ENCODE results near the gene LHFPL6.

LHFPL6 gene

GRCh38 chr13:39401756-39402155 is 201.2 kb downstream of the LHFPL6 start:
- Mint-ChIP-seq H3K36me3 (ENCODE audit: low read depth) (no peaks in the 10 kb centered on the region), H3K4me1 (ENCODE audit: low read depth) (no peaks in the 10 kb centered on the region)

DNA sequence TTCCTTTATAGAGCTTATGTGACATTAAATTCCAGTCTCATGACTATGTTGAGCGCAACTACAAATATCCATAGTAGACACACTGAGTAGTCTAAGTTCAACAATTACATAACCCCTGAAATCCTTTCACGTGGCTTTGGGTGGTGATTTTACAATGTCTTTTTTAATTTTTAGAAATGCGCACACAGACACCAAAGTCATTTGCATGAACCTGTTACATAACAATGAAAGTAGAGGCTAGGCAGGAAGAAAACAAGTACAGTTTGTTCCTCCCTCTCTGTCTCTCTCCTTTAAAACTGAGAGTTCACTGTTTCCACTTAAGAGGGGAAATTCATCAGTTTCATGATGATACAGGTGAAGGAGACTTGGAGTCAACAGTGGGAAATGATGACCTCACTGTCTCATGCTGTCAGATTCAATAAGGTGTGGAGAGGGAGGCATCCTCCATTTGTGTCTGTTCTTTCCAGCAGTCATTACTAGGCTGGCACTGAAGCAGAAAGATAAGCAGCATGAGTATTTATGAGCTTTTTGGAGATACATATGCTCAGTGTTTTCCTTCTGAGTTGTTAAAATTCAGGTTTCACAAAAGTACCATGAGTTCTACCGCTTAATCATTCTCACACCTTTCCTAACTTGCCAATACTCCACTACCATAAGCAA is 201.8 kb downstream of the LHFPL6 start:
- Mint-ChIP-seq H3K4me1 (ENCODE audit: low read depth) (no peaks in the 10 kb centered on the region), H3K27me3 (peaks cover 9% of the 10 kb centered on the region), H3K4me3 (no peak overlapping the region), H3K27ac (no peak overlapping the region), H3K36me3 (ENCODE audit: low read depth) (no peaks in the 10 kb centered on the region), H3K9me3 (no peaks in the 10 kb centered on the region)

More at GRCh38 chr13:39401756-39402155, 201.2 kb downstream of the LHFPL6 start:
- no peak overlapping the region for H3K4me3 Mint-ChIP-seq
- H3K27ac Mint-ChIP-seq, result no peak overlapping the region
- peaks cover 9% of the 10 kb centered on the region for H3K27me3 Mint-ChIP-seq
- no peaks in the 10 kb centered on the region for H3K9me3 Mint-ChIP-seq

GRCh38 chr13:39399102-39399501 is 203.9 kb downstream of the LHFPL6 start:
- Mint-ChIP-seq H3K27me3 (peaks cover 4% of the 10 kb centered on the region), H3K36me3 (ENCODE audit: low read depth) (no peaks in the 10 kb centered on the region), H3K9me3 (no peaks in the 10 kb centered on the region), H3K4me1 (ENCODE audit: low read depth) (no peaks in the 10 kb centered on the region), H3K4me3 (no peak overlapping the region), H3K27ac (no peak overlapping the region)

DNA sequence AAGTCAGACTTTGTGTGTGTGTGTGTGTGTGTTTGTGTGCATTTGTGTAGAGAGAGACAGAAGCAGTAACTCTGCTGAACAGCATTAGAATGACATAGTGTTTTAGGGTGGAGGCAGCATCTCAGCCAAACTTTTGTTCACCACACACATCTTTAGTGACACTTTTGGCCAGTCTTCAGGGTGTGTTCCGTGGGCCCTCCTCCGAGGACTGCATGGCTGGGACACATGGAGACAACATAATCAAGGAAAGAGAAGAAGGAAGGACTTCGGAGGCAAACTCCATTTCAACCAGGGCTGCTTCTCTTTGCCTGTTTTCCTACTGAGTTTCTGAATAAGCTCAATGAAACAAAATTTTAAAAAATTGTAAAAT is 205.1 kb downstream of the LHFPL6 start:
- Mint-ChIP-seq H3K4me3 (no peak overlapping the region), H3K4me1 (ENCODE audit: low read depth) (no peaks in the 10 kb centered on the region), H3K27ac (no peak overlapping the region), H3K27me3 (peaks cover 4% of the 10 kb centered on the region), H3K9me3 (no peaks in the 10 kb centered on the region), H3K36me3 (ENCODE audit: low read depth) (no peaks in the 10 kb centered on the region)

DNA sequence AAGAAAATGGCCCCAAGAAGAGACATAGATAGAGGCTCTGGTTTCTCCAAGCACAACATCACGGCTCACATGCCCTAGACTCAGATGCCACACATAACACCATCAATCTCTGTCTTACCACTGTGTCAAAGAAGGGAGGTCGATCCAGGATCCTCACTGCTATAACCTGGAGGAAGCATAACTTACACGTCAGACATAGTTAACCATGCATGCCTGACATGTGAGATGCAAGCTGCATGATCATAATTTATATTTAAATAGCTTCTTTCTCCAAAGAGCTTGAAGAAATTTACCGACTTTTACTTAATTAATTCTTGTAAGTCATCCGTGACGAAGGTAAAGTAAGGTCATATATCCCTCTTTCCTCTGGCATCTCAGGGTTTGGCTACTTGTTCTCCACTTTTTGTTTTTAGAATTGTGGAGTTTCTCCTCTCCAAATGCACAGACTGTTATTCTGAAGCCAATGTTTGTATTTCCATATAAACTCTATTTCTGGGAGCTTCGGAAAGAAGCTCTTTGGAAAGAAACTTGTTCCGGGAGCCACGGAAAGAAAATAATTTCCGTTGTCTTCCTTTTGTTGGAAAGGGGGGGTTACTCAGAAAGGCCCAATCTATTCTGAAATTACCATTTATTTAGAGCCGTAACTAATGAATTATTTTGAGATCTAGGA is 205.6 kb downstream of the LHFPL6 start:
- Mint-ChIP-seq H3K9me3 (no peaks in the 10 kb centered on the region), H3K4me1 (ENCODE audit: low read depth) (no peaks in the 10 kb centered on the region), H3K4me3 (no peak overlapping the region), H3K27me3 (peaks cover 4% of the 10 kb centered on the region), H3K27ac (no peak overlapping the region), H3K36me3 (ENCODE audit: low read depth) (no peaks in the 10 kb centered on the region)

DNA sequence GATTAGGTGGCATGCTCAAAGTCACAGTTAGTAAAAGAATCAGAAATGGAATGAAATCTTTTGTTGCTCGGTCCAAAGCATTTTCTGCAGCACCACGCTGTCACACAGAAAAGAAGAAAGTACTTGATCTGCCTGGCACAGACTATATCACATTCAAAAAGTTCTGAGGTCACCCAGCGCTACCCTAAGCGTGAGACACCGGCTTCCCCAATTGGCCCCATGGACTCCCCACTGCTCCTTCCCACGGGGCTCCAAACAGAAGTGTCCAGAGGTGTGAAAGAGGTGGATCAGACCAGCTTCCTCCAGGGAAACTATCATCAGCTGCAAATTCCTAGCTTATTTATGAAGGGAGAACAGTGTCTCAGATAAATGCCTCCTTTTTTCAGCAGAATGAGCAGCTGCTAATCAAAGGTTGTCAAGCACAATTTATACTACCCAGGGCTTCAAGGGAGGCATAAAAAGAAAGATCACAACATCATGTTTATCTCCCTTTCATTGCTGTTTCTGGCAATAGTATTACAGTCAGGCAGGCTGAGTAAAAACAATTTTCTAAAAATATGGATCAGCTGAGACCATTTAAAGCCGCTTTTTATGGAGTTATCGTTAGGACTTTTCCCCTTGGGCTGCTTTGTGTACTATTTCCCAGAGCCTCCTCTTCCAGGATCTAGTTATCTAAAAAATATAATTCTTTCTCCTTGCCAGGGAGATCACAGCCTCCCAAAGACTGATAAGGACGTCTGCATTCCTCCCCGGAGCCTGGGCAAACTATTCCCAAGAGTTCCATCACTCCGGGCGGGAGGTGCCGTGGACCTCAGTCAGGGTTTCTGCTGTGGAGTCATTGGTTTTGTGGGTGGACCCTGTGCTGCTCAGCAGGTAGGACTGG is 208.0 kb downstream of the LHFPL6 start:
- peaks cover 4% of the 10 kb centered on the region for H3K27me3 Mint-ChIP-seq
- H3K9me3 Mint-ChIP-seq, result no peaks in the 10 kb centered on the region
- H3K4me3 Mint-ChIP-seq, result no peak overlapping the region
- H3K36me3 Mint-ChIP-seq (ENCODE audit: low read depth), result no peaks in the 10 kb centered on the region
- no peaks in the 10 kb centered on the region for H3K4me1 Mint-ChIP-seq (ENCODE audit: low read depth)
- H3K27ac Mint-ChIP-seq, result no peak overlapping the region

DNA sequence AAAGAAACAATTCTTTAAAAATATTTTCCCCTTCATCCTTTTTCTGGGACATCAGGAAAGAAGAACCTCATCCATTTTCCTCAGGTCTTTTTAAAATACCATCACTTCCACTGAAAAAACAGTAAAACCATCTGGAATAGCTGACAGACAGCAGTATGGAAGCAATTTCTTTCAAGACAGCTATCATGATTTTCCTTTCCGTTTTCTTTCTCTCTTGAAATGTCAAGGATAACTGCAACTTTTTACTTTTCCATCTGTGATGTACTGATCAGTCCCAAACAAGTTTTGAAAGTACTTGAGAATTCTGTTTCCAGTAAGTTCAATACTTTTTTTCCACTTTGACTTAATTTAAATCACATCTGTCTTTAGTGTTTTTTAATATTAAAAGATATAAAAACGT is 211.2 kb downstream of the LHFPL6 start:
- Mint-ChIP-seq H3K4me3 (no peak overlapping the region), H3K4me1 (ENCODE audit: low read depth) (no peaks in the 10 kb centered on the region), H3K27me3 (no peaks in the 10 kb centered on the region), H3K9me3 (no peaks in the 10 kb centered on the region), H3K27ac (no peak overlapping the region), H3K36me3 (ENCODE audit: low read depth) (no peaks in the 10 kb centered on the region)

- H3K36me3 Mint-ChIP-seq (ENCODE audit: low read depth), result no peaks in the 10 kb centered on the region
- H3K9me3 Mint-ChIP-seq, result no peaks in the 10 kb centered on the region
These were observed 214.0 kb downstream of the LHFPL6 start for GRCh38 chr13:39389013-39389412.

DNA sequence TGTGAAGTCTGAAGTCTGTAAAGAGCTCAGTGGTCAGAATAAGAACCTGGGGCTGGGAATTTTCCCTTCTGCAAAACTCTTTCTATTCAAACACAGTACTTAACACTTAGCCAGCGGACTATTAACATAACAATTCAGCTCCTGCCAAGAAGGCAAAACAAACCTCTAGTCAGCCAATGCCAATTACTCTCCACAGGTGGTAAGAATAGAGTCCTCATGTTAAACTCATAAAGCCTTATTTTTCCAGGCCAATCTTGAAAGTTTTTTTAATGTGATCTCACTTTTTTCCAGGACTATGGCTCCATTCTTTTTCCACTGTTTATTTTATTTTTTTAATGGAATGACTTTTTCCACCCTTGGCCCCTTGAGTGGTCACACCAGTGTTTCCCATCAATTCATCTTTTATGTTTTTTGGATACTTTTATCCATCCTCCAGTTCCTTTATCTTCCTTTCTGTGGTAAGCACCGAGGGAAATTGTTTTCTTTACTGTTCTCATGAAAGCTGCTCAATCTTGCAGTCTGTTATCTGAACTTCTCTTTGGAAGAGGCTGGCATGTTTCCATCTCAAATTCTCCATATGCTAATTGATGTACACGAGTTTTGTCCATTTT is 217.3 kb downstream of the LHFPL6 start:
- Mint-ChIP-seq H3K4me1 (ENCODE audit: low read depth) (no peaks in the 10 kb centered on the region), H3K27me3 (no peaks in the 10 kb centered on the region), H3K36me3 (ENCODE audit: low read depth) (no peaks in the 10 kb centered on the region), H3K9me3 (no peaks in the 10 kb centered on the region), H3K4me3 (no peak overlapping the region), H3K27ac (no peak overlapping the region)

More at GRCh38 chr13:39389013-39389412, 214.0 kb downstream of the LHFPL6 start:
- no peak overlapping the region for H3K27ac Mint-ChIP-seq
- no peak overlapping the region for H3K4me3 Mint-ChIP-seq
- no peaks in the 10 kb centered on the region for H3K4me1 Mint-ChIP-seq (ENCODE audit: low read depth)
- no peaks in the 10 kb centered on the region for H3K27me3 Mint-ChIP-seq

- Mint-ChIP-seq H3K27me3 (no peaks in the 10 kb centered on the region), H3K36me3 (ENCODE audit: low read depth) (no peaks in the 10 kb centered on the region), H3K9me3 (no peaks in the 10 kb centered on the region), H3K4me3 (no peak overlapping the region), H3K4me1 (ENCODE audit: low read depth) (no peaks in the 10 kb centered on the region), H3K27ac (no peak overlapping the region)
These were observed 217.8 kb downstream of the LHFPL6 start for GRCh38 chr13:39385154-39385553.

DNA sequence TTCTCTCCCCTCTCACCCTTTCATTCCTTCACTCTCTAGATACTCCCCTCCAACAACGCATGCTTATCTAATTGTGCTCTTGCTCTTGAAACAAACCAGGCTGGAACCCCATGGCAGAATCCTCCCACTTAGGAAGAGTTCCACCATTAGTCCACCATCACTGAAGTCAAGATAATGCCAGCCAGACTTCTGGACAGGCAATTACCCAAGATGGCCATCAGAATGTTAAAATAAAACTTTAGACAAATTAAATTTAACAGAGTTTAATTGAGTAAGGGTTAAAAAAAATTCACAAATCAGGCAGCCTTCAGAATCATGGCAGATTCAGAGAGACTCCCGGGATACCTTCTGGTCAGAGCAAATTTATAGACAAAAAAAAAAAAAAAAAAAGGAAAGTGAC is 221.5 kb downstream of the LHFPL6 start:
- Mint-ChIP-seq H3K27ac (no peak overlapping the region), H3K27me3 (no peaks in the 10 kb centered on the region), H3K9me3 (no peaks in the 10 kb centered on the region), H3K4me1 (ENCODE audit: low read depth) (no peaks in the 10 kb centered on the region), H3K4me3 (no peak overlapping the region), H3K36me3 (ENCODE audit: low read depth) (no peaks in the 10 kb centered on the region)

DNA sequence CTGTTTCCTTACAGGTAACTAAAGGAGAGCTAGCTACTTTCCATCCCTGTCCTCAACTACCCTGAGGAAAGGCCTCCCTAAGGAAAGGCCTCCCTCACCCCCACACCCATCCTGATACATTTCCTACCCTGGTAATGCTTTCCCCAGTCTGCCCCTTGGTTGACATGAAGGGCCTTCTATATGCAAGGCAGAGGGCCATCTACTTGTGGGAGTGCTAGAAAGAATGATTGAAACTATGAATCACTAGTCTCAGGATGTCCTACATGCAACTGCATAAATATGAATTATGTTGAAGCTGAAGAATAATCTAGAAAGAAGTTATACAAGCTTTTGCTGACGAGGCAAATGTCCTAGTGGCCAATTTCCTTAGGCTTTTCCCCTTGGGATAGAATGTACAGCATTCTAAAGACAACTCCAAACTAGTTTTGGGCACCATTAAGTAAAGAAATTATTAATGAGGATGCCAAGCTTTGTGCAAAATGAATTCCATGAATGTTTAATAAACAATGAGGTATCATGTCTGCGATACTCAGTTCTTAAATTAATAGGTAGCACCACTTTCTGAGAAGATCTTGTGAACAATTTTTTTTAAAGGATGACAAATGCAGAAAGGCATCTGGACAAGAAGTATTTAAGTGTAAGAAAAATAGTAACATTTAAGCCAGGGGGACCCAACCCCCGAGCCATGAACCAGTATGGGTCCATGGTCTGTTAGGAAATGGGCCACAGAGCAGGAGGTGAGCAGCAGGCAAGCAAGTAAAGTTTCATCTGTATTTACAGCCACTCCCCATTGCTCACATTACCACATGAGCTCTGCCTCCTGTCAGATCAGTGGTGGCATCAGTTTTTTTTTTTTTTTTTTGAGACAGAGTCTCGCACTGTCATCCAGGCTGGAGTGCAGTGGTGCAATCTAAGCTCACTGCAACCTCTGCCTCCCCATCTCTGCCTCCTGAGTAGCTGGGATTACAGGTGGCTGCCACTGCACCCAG is 223.0 kb downstream of the LHFPL6 start:
- no peak overlapping the region for H3K27ac Mint-ChIP-seq
- no peaks in the 10 kb centered on the region for H3K9me3 Mint-ChIP-seq
- H3K36me3 Mint-ChIP-seq (ENCODE audit: low read depth), result no peaks in the 10 kb centered on the region
- H3K4me3 Mint-ChIP-seq, result no peak overlapping the region
- no peaks in the 10 kb centered on the region for H3K27me3 Mint-ChIP-seq
- H3K4me1 Mint-ChIP-seq (ENCODE audit: low read depth), result no peaks in the 10 kb centered on the region

DNA sequence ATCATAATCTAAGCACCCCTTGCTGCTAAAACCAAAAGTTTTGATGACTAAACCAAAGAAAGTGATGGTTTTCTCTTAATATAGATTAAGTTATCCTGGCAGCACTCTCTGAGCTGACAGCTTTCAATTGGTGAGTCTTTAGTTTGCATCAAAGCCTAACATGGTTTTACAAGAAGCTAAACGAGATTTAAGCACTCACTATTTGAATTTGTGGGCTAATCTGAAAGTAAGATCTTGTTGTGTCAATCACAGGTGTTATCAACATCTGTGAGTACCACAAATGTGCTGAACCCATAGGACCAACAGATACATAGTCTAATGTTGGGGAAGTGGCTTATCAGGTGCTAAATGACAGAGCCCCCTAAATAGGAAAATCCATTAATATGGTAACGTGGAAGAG is 223.9 kb downstream of the LHFPL6 start:
- Mint-ChIP-seq H3K27me3 (no peaks in the 10 kb centered on the region), H3K36me3 (ENCODE audit: low read depth) (no peaks in the 10 kb centered on the region), H3K9me3 (no peaks in the 10 kb centered on the region), H3K4me3 (no peak overlapping the region), H3K4me1 (ENCODE audit: low read depth) (no peaks in the 10 kb centered on the region), H3K27ac (no peak overlapping the region)

DNA sequence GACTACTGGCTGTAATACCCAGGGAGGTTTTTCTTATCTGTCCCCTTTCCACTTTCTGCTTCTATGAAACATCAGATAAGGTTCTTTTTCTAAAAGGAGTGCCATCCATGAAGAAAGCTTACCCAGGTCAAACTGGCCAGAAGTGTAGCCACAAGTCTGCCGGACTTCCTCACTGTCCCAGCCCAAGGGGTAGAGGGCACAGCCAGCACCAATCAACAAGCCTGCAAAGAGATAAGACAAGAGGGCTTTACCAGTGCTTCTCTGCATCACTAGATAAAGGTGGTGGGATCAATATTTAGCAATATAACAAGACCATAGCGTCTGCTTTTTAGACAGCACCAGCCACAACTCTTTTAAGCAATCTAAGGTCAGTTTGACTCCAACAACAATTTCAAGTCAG is 224.7 kb downstream of the LHFPL6 start:
- Mint-ChIP-seq H3K27me3 (peaks cover 3% of the 10 kb centered on the region), H3K4me3 (no peak overlapping the region), H3K9me3 (no peaks in the 10 kb centered on the region), H3K36me3 (ENCODE audit: low read depth) (no peaks in the 10 kb centered on the region), H3K27ac (no peak overlapping the region), H3K4me1 (ENCODE audit: low read depth) (no peaks in the 10 kb centered on the region)
